HL-60/S4 (cell line): ENCODE data around the gene NEK8.

Experiments
- in situ Hi-C: fragments of 300-500 bp; cut with MboI; formaldehyde crosslinking; loops from 2 replicates; pipeline ENCODE4 v1.14.3; 2022; ENCODE audit warnings: low sequenced_read_pairs

Gene NEK8

DNA sequence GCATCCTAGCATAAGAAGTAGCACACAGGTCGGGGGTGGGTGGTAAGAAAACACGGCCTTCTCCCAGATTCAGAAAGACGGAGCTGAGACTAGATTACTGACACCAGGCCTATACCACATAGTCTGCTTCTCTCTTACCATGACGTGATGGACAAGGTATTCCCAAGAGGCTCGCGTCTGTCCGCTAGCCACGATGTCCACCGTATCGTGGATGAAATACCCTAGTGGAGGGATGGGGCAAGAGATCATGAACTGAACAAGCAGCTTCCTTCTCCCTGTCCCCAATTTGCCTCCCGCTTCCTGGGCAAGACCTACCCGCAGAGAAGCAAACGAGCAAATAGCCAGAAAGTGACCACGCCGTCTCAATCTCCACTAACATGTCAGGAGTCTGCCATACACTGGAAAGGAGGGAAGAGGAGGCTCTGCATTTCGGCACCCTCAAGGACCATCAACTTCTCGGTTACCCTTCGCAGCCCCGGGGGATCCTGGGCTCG lies 3.4 kb upstream of the NEK8 start:
- in situ Hi-C loops: loop anchor here (25.0 kb wide), 1 partner anchor 387 kb away; no protein-coding TSS in a partner anchor

DNA sequence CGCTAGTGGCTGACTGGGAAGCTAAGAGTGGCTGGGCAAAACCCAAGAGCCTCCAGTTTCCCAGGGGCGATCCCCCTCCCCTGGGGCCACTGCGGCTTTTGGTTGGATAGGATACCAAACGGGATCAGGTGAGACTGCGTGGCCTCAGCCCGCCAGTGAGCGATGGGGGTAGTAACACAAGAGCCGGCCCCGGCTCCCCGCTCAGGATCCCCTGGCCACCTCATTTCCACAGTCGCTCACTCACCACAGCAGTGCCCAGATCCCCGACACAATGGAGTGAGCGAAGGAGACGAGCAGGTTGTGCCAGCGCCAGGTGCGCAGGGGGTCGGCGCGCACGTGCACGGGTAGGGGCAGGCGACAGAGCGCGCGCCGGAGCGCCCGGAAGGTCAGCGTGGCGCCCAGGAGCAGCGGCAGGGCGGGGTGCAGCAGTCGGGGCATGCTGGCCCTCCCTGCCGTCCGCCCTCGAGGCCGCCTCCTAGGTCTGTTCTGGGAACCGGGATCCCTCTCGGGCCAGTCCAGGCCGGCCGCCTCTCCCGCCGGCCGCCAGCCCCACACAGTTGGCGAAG lies 2.8 kb upstream of the NEK8 start:
- in situ Hi-C loops: loop anchor here (25.0 kb wide), 1 partner anchor 387 kb away; no protein-coding TSS in a partner anchor

DNA sequence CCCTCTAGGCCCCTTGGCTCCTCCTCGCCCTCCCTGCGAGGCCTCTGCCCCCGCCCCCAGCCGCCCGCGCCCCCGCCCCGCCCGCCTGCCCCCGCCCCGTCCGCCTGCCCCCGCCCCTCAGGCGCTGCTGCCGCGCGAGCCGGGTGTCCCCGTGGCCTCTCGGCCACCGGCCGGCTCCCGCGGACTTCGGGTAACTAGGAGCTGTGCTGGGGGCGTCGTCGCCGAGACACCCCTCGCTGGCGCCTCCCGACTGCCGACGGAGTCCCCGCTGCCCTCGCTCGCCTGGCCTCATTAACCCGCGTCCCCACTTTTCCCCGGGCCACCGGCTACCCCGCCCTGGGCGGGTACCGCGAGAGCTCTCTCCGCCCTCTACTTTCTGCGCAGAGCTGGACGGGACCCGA lies 2.4 kb upstream of the NEK8 start, which contains the start of gene TLCD1:
Gene TLCD1 (minus strand): TSS at position 8 of the 401 bp plus-strand sequence. CDS start 136 bp downstream, outside the sequence.
- in situ Hi-C loops: loop anchor here (25.0 kb wide), 1 partner anchor 386 kb away; no protein-coding TSS in a partner anchor

DNA sequence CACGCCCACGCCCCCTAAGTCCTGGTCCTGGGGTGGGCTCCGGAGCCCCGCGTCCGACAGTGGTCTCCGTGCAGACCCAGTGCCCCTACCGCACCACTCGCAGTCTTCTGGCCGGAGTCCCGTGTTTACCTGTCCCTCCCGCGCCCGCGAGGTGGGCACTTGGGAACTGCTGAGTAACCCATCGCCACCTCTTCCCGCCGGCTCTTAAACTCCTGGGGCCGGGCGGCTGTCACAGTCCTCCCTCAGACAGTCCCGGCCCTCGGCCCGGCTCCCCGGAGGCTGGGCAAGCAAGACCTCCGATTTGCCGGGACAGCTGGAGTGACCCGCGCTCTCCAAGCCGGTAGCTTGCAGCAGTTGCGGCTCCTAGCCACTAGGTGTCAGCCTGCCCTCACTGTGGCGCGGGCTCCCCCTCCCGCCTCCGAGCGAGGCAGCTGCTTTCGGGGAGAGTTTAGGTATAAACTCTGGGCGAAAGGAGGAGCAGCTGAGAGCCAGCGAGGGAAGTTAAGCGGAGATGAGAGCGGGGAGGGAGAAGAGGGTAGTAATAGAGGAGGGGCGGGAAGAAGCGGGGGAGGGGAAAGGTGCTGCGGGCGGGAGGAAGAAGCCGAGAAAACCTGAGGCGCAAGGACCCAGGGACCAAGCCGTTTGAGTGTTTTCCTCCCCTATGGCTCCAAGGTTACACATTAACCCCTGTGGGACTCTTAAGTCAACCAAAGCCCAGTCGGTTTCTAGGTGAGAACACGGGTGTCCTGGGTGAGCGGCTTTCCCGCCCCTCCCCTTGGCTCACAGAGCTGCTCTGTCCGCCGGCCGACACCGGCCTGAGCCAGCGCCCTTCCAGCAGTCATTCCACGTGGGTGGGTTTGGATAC lies 1.7 kb upstream of the NEK8 start:
- in situ Hi-C loops: loop anchor here (25.0 kb wide), 1 partner anchor 385 kb away; no protein-coding TSS in a partner anchor

DNA sequence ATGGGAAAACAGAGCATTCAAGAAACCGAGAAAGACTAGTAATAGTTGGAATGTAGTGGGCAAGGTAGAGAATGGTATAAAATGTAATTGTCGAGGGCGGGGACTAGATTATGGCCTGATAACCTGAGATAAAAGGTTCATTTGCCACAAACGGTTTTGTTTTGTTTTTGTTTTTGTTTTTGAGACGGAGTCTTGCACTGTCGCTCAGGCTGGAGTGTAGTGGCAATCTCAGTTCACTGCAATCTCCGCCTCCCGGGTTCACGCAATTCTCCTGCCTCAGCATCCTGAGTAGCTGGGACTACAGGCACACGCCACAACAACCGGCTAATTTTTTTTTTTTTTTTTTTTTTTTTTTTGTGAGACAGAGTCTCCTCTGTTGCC lies 1.4 kb downstream of the NEK8 start:
- in situ Hi-C loops: loop anchor here (25.0 kb wide), 1 partner anchor 382 kb away; no protein-coding TSS in a partner anchor

DNA sequence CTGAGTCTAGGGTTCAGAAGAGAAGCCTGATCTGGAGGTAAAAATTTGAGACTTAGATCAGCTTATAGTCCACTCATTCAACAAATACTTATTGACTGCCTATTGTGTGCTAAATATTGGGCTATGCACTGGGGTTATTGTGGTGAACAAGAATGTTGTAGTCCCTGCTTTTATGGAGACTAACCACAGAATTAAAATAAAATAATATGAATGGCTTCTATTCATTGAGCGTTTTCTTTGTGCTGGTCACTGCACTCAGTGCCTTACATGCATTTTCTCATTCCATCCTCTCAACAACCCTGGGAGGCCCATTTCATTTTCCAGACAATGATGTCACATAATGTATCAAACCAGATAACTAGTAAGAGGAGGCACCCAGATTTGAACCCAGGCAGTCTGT lies 4.8 kb downstream of the NEK8 start:
- in situ Hi-C loops: loop anchor here (25.0 kb wide), 1 partner anchor 379 kb away; no protein-coding TSS in a partner anchor

DNA sequence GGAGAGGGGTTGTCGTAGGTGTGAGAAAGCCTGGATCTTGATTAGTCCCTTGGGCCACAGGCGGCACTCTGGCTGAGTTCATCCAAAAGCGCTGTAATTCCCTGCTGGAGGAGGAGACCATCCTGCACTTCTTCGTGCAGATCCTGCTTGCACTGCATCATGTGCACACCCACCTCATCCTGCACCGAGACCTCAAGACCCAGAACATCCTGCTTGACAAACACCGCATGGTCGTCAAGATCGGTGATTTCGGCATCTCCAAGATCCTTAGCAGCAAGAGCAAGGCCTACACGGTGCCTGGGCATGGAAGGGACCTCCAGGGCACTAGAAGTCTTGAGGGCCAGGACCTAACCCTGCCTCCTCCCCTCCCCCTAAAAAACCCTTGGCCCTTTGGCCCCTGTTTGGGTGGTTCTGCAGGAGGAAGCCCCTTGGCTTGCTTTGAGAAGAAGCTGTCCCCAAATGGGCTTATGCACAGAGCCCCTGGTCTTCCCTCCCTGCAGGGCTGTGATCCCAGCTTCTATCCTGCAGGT lies 6.2 kb downstream of the NEK8 start:
- in situ Hi-C loops: loop anchor here (25.0 kb wide), 1 partner anchor 378 kb away; no protein-coding TSS in a partner anchor

DNA sequence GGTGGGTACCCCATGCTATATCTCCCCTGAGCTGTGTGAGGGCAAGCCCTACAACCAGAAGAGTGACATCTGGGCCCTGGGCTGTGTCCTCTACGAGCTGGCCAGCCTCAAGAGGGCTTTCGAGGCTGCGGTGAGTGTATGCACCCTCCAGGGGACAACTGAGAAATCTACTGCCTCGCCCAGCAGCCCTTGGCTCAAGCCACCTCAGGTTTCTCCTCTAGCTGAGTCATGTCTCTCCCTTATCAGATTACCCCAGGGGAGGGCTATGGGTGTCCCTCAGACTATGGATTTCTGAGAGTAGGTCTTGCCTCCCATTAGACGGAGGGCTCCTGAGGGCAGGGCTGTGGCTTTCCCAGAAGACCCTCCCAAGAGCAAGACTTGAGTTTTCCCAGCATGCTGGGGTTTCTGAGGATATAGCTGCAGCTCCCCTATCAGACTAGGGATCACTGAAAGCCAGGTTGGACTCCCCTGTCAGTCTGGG lies 6.7 kb downstream of the NEK8 start:
- in situ Hi-C loops: loop anchor here (25.0 kb wide), 1 partner anchor 377 kb away; no protein-coding TSS in a partner anchor

DNA sequence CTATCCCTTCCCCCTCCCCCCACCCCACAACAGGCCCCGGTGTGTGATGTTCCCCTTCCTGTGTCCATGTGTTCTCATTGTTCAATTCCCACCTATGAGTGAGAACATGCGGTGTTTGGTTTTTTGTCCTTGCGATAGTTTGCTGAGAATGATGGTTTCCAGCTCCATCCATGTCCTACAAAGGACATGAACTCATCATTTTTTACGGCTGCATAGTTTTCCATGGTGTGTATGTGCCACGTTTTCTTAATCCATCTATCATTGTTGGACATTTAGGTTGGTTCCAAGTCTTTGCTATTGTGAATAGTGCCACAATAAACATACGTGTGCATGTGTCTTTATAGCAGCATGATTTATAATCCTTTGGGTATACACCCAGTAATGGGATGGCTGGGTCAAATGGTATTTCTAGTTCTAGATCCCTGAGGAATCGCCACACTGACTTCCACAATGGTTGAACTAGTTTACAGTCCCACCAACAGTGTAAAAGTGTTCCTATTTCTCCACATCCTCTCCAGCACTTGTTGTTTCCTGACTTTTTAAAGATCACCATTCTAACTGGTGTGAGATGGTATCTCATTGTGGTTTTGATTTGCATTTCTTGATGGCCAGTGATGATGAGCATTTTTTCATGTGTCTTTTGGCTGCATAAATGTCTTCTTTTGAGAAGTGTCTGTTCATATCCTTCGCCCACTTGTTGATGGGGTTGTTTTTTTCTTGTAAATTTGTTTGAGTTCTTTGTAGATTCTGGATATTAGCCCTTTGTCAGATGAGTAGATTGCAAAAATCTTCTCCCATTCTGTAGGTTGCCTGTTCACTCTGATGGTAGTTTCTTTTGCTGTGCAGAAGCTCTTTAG lies 7.6 kb downstream of the NEK8 start:
- in situ Hi-C loops: loop anchor here (25.0 kb wide), 1 partner anchor 376 kb away; no protein-coding TSS in a partner anchor

DNA sequence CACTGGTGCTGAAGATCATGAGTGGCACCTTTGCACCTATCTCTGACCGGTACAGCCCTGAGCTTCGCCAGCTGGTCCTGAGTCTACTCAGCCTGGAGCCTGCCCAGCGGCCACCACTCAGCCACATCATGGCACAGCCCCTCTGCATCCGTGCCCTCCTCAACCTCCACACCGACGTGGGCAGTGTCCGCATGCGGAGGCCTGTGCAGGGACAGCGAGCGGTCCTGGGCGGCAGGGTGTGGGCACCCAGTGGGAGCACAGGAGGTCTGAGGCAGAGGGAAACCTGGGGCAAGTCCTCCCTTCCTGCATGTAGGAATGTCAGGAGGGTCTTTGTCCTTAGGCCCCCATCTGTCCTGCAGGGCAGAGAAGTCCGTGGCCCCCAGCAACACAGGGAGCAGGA lies 8.7 kb downstream of the NEK8 start:
- in situ Hi-C loops: loop anchor here (25.0 kb wide), 1 partner anchor 375 kb away; no protein-coding TSS in a partner anchor

DNA sequence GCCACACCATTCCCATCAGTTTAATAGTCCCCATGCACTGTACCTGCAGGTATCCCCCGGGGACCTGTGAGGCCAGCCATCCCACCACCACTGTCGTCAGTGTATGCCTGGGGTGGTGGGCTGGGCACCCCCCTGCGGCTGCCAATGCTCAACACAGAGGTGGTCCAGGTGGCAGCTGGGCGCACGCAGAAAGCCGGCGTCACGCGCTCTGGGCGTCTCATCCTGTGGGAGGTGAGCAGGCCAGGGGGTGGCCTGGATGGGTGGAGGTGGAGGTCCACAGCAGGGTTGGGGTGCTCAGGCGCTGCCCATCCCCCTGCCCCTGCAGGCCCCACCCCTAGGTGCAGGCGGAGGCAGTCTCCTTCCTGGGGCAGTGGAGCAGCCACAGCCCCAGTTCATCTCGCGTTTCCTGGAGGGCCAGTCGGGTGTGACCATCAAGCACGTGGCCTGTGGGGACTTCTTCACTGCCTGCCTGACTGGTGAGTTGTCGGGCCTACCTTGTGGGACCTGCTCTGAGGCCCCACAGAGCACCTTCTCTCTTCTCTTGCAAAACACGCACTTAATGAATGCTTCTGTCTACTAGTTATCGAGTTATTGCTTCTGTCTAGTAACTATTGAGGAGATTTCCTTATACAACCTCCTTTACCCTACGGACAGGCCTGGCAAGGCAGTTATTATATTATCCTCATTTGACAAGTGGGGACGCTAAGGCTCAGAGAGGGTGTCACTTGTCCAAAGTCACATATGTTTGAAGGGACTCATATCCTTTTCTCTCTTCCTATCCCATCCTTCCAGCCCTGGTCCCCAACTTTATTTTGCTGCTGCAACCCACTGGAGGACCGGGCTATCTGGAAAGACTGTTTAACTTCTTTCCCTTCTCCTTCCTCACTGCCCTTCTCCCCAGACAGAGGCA lies 9.4 kb downstream of the NEK8 start:
- in situ Hi-C loops: loop anchor here (25.0 kb wide), 1 partner anchor 374 kb away; no protein-coding TSS in a partner anchor

DNA sequence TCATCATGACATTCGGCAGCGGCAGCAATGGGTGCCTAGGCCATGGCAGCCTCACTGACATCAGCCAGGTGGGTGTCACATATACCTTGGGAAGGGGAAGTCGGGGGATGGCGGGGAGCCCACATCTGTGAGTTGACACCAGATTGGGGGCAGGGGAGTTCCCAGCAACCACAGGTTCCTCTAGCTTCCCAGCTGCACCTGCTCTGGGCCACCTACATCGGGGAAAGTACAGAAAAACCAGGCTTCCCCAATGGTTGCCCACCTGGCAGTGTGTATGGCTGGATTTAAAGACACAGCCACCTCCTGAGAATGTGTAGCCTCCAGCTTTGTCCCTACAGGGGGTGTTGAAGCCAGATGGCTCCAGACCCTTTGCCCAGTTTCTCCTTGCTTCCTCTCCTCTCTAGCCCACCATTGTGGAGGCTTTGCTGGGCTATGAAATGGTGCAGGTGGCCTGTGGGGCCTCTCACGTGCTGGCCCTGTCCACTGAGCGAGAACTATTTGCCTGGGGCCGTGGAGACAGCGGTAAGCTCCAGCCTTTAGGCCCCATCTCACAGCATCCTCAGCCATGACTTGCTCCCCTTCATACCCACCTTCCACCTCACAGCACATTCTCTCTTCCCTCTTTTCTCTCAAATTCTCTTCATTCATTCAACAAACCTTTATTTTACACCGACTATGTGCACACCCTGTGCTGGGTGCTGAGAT lies 10.2 kb downstream of the NEK8 start:
- in situ Hi-C loops: loop anchor here (25.0 kb wide), 1 partner anchor 373 kb away; no protein-coding TSS in a partner anchor

DNA sequence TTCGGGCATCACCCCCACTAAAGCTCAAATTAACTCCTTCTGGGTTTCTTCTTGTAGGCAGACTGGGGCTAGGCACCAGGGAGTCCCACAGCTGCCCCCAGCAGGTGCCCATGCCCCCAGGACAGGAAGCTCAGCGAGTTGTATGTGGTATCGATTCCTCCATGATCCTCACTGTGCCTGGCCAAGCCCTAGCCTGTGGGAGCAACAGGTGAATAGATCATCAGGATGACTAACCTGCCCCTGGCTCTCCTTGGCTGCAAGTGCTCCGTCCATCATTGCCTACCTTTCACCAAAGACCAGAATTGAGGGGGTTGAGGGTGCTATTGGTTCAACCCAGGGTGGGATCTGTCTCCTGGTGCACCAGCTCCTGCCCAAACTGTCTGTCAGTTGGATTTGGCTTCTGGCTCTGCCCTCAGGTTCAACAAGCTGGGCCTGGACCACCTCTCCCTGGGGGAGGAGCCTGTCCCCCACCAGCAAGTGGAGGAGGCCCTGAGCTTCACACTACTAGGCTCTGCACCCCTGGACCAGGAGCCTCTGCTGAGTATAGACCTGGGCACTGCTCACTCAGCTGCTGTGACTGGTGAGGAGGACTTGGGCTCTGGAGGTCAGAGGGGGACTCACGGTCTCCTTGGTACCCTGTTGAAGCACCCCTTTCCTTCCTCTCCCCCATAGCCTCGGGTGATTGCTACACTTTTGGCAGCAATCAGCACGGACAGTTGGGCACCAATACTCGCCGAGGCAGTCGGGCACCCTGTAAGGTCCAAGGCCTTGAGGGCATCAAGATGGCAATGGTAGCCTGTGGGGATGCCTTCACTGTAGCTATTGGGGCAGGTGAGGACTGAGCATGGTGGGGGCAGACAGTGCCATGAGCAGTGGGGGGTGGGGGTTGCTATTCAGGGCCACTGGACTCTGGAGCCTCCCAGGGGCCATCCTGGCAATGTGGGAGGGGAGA lies 12.1 kb downstream of the NEK8 start:
- in situ Hi-C loops: loop anchor here (25.0 kb wide), 1 partner anchor 372 kb away; no protein-coding TSS in a partner anchor

DNA sequence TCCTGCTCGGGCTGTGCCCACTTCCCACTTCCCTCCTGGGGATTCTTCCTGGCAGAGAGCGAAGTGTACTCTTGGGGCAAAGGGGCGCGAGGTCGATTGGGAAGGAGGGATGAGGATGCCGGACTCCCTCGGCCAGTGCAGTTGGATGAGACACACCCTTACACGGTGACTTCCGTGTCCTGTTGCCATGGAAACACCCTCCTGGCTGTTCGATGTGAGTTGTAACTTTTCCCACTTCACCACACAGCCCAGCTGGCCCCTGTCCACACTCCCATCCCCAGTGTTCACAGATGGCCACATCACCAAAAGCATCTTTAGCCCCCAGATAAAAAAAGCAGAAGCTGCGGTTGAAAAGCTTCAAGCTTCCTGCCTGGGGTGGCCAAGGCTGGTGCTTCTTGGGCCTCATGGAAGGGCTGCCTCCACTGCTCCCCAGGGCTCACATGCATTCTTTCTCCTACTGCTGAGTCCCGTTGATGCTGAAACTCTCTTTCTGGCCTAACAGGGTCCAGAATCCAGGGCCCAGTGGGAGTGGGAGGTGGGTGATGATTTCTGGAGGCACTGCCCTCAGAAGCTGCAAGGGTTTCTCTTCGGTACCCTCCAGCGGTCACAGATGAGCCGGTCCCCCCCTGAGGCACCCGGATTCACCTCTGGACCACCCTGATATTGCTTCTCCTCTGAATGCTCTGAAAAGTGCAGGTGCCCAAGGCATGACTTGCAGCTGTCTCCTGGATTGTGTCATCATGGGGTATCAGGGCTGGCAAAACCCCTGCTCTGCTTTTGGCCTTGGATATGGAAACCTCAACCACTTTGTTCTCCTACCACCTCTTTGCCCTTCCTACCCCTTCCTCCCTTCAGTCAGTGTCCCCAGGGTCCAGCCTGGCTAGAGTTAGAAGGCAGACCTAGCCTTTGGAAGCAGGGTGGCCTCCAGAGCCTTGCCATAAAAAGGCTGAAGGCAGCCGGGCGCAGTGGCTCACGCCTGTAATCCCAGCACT lies 13.1 kb downstream of the NEK8 start:
- in situ Hi-C loops: loop anchor here (25.0 kb wide), 1 partner anchor 371 kb away; no protein-coding TSS in a partner anchor

DNA sequence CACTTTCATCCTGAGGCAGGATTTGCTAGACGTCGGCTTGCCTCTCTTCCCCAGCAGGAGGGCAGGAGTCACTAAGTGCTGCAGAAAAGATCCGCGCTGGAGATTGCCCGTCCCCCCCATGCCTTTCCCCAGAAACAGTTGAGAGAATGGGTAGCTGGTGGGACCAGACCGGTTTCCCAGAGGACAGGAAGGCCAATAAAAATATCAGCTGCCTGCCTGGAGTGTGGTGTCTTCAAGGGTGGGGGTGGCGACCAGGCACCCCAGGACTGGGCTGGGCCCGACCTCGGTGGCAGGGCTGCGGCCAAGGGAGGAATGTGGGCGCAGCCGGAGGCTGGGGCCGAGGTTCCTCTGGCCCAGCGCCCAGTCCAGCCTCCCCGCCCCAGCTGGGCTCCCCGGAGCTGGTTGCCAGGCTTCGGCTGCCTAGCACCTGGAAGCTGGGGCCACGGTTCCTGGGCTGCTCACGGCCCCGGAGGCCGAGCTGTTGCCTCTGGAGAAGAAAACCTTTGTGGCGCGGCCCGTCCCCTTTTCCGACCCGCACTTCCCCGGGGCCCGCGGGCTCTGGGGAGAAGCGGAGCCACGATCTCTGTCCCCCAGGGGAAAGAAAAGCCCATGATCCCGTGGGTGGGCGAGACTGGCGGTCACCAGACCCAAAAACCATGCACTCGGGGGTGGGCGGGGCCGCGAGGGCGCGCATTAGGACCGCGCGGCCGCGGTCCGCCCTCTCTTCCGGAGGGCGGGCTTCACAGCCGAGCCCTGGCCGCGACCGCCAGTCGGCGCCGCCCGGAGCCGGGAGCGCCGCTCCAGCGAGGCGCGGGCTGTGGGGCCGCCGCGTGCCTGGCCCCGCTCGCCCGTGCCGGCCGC lies 14.9 kb downstream of the NEK8 start, which contains the start of gene TRAF4:
Gene TRAF4 (plus strand): TSS at position 769 of the 861 bp plus-strand sequence. CDS start 102 bp downstream, outside the sequence.
- in situ Hi-C loops: loop anchor here (25.0 kb wide), 1 partner anchor 369 kb away; no protein-coding TSS in a partner anchor
